Activated CD4-positive, alpha-beta T cell treated with anti-CD3 and anti-CD28 coated beads for 36 hours (primary cell): ENCODE data around the gene MOB3B. TPM values are rescaled to one million over a fixed set of nuclear protein-coding genes. Genes with fewer than 3 reads are reported as not detected.
"Not testable (repeated sequence)": the region's sequence is repeated elsewhere in the genome, so short reads cannot be mapped to it uniquely, and the experiment has no call there.

Experiments
- ATAC-seq: fragments of 200-7000 bp; cut with Tn5 transposase; one replicate; pipeline ENCODE4 v1.10.0; 2021; ENCODE audit warnings: mild to moderate bottlenecking, moderate library complexity
- CTCF ChIA-PET: fragments of 350-600 bp; sonication (Branson Sonifier 250); formaldehyde crosslinking; loops from one replicate; lab custom pipeline; 2021; ENCODE audit warnings: antibody characterized with exemption; lab: Charles Lee
- POLR2A ChIA-PET: fragments of 350-600 bp; sonication (Branson Sonifier 250); formaldehyde crosslinking; loops from one replicate; lab custom pipeline; 2021; ENCODE audit warnings: antibody characterized with exemption, inconsistent platforms; lab: Charles Lee
- DNase-seq: peaks from one replicate; pipeline ENCODE4 v3.0.0-alpha.2; 2020
- H3K27ac Mint-ChIP-seq: one replicate; pipeline ENCODE4 v1.8.0; 2021; ENCODE audit warnings: mixed read lengths
- H3K27me3 Mint-ChIP-seq: one replicate; pipeline ENCODE4 v1.8.0; 2021; ENCODE audit warnings: mixed read lengths
- H3K36me3 Mint-ChIP-seq: one replicate; pipeline ENCODE4 v1.8.0; 2021; ENCODE audit warnings: low read depth, mixed read lengths
- H3K4me1 Mint-ChIP-seq: one replicate; pipeline ENCODE4 v1.8.0; 2021; ENCODE audit warnings: mixed read lengths
- H3K4me3 Mint-ChIP-seq: one replicate; pipeline ENCODE4 v1.8.0; 2021; ENCODE audit warnings: mild to moderate bottlenecking, moderate library complexity, mixed read lengths
- H3K9me3 Mint-ChIP-seq: one replicate; pipeline ENCODE4 v1.8.0; 2021; ENCODE audit warnings: low read depth, mixed read lengths
- intact Hi-C, 2 experiments: fragments of 100-400 bp; cut with DNase I in 1 of 2; cut with micrococcal nuclease in 1 of 2; formaldehyde crosslinking; loops; one replicate each; pipeline versions ENCODE4 v1.14.2 to v1.15.1; 2022 to 2024; cut with DNase I, micrococcal nuclease
- total RNA-seq, 2 experiments: library from RNA; stranded (reverse); gene quantifications; one replicate each; pipeline ENCODE4 v1.2.3, GENCODE V29; 2021

Gene MOB3B
- total RNA-seq, 2 experiments from 2014 or later = 0.80 to 0.88 TPM

DNA sequence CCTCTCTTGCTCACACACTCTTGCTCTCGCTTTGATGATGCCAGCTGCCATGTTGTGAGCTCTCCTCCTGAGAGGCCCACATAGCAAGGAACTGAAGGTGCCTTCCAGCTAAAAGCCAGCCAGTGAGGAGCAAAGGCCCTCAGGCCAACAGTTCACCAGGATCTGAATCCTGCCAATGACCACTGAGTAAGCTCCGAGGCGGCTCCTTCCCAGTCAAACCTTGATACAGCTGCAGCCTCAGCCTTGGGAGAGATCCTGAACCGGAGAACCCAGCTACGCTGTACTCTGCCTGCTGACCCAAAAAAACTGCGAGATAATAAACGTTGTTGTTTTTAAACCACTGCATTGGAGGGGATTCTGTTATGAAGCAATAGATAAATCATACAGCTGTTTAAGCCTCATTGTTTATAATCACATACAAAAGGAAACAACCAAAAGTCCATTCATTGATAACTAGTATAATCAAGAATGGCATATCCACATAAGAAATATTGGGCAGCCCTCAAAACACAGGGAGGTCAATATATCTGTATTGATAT is 54.5 kb downstream of the MOB3B start:
- CTCF ChIA-PET = interaction anchor here (0.8 to 1.1 kb wide), 3 partner anchors 11 to 215 kb away, joined by 3 to 4 read pairs (median 3); no protein-coding TSS in a partner anchor
- Mint-ChIP-seq H3K27me3 (no peaks in the 10 kb centered on the region), H3K36me3 (peaks cover 2% of the 10 kb centered on the region), H3K9me3 (peaks cover 12% of the 10 kb centered on the region), H3K4me1 (no peaks in the 10 kb centered on the region), H3K4me3 (no peak overlapping the region), H3K27ac (no peak overlapping the region)
- ATAC-seq (no peak), DNase-seq (no peak)
- intact Hi-C loops = no loop called here
- POLR2A ChIA-PET = no interaction called here

GRCh38 chr9:27474305-27474704 is 55.3 kb downstream of the MOB3B start:
- Mint-ChIP-seq H3K36me3 (peaks cover 2% of the 10 kb centered on the region), H3K27ac (no peak overlapping the region), H3K27me3 (no peaks in the 10 kb centered on the region), H3K4me1 (no peaks in the 10 kb centered on the region), H3K9me3 (peaks cover 12% of the 10 kb centered on the region), H3K4me3 (no peak overlapping the region)
- no peak for ATAC-seq
- ChIA-PET CTCF (interaction anchor here (1.0 kb wide), 1 partner anchor 12 kb away, joined by 4 read pairs; no protein-coding TSS in a partner anchor), POLR2A (no interaction called here)
- intact Hi-C loops = no loop called here
- DNase-seq = no peak

DNA sequence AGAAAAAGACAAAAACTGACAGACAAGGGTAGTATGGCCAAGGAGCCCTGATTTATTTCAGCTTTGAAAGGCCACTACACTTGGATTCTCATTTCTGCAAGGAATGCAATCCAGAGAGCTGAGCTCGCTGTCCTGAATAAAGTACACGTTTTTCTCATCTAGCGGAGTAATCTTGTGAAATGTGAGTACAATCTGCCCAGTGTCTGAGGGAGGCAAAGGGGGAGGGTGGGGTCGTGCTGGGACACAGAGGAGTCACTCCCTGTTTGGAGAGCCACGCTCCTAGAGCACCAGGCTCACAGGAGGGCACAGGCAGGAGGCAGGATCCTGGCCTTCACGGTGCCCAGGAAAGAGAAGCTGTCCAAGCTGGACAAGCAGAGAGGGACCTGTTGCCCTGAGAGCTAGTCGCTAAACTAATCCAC is 56.5 kb downstream of the MOB3B start:
- Mint-ChIP-seq H3K27ac (no peak overlapping the region), H3K4me1 (no peaks in the 10 kb centered on the region), H3K27me3 (no peaks in the 10 kb centered on the region), H3K9me3 (peaks cover 3% of the 10 kb centered on the region), H3K4me3 (no peak overlapping the region), H3K36me3 (no peaks in the 10 kb centered on the region)
- POLR2A ChIA-PET = no interaction called here
- CTCF ChIA-PET = no interaction called here
- ATAC-seq = no peak
- intact Hi-C loops = no loop called here
- DNase-seq = no peak

DNA sequence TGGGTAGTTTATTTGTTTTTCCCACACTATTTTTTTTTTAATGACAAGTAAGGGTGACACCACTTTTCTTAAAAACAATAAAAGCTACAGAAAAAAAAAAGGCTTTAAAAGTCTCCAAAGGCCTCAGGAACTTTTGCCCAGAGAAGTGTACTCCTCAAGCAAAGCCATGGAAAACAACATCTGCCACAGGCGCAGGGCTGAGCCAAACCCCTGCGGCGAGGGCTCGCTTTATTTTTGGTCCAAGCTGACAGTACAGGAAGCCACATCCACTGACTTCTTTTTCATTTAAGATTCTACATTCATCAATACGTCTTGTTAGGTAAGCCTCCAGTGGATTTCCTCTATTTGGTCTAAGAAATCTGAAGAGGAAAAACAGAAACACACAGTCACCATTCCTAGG is 57.4 kb downstream of the MOB3B start:
- H3K4me1 Mint-ChIP-seq = no peaks in the 10 kb centered on the region
- ChIA-PET POLR2A (no interaction called here), CTCF (no interaction called here)
- H3K9me3 Mint-ChIP-seq = no peaks in the 10 kb centered on the region
- no peak overlapping the region for H3K4me3 Mint-ChIP-seq
- no peaks in the 10 kb centered on the region for H3K36me3 Mint-ChIP-seq
- DNase-seq = no peak
- no peaks in the 10 kb centered on the region for H3K27me3 Mint-ChIP-seq
- intact Hi-C loops = no loop called here
- H3K27ac Mint-ChIP-seq = no peak overlapping the region
- ATAC-seq = no peak

GRCh38 chr9:27471789-27472188 is 57.8 kb downstream of the MOB3B start:
- intact Hi-C loops = no loop called here
- H3K4me1 Mint-ChIP-seq = no peaks in the 10 kb centered on the region
- no peak for ATAC-seq
- ChIA-PET CTCF (no interaction called here), POLR2A (no interaction called here)
- no peak overlapping the region for H3K4me3 Mint-ChIP-seq
- H3K36me3 Mint-ChIP-seq = no peaks in the 10 kb centered on the region
- no peak for DNase-seq
- H3K9me3 Mint-ChIP-seq = no peaks in the 10 kb centered on the region
- H3K27ac Mint-ChIP-seq = no peak overlapping the region
- H3K27me3 Mint-ChIP-seq = no peaks in the 10 kb centered on the region

- ATAC-seq (no peak), DNase-seq (no peak)
- H3K27ac Mint-ChIP-seq = no peak overlapping the region
- intact Hi-C loops = no loop called here
- ChIA-PET POLR2A (no interaction called here), CTCF (no interaction called here)
- no peaks in the 10 kb centered on the region for H3K4me1 Mint-ChIP-seq
- H3K36me3 Mint-ChIP-seq = no peaks in the 10 kb centered on the region
- H3K4me3 Mint-ChIP-seq = no peak overlapping the region
- H3K9me3 Mint-ChIP-seq = no peaks in the 10 kb centered on the region
- H3K27me3 Mint-ChIP-seq = no peaks in the 10 kb centered on the region
These were observed 58.2 kb downstream of the MOB3B start for GRCh38 chr9:27471366-27471765.

- Mint-ChIP-seq H3K27ac (no peak overlapping the region), H3K9me3 (no peaks in the 10 kb centered on the region), H3K4me1 (no peaks in the 10 kb centered on the region), H3K36me3 (no peaks in the 10 kb centered on the region), H3K27me3 (no peaks in the 10 kb centered on the region), H3K4me3 (no peak overlapping the region)
- DNase-seq (no peak), ATAC-seq (no peak)
- intact Hi-C loops = no loop called here
- ChIA-PET POLR2A (no interaction called here), CTCF (no interaction called here)
These were observed 59.2 kb downstream of the MOB3B start for GRCh38 chr9:27470291-27470856.

GRCh38 chr9:27469550-27469949 is 60.1 kb downstream of the MOB3B start:
- Mint-ChIP-seq H3K4me3 (no peak overlapping the region), H3K27ac (no peak overlapping the region), H3K27me3 (no peaks in the 10 kb centered on the region), H3K36me3 (no peaks in the 10 kb centered on the region), H3K9me3 (no peaks in the 10 kb centered on the region), H3K4me1 (no peaks in the 10 kb centered on the region)
- ATAC-seq = no peak
- ChIA-PET CTCF (interaction anchor here (0.6 kb wide), 1 partner anchor 136 kb away, joined by 4 read pairs; no protein-coding TSS in a partner anchor), POLR2A (no interaction called here)
- intact Hi-C loops = no loop called here
- no peak for DNase-seq

- ATAC-seq = no peak
- H3K4me1 Mint-ChIP-seq = no peaks in the 10 kb centered on the region
- CTCF ChIA-PET = interaction anchor here (0.6 kb wide), 1 partner anchor 135 kb away, joined by 4 read pairs; no protein-coding TSS in a partner anchor
- POLR2A ChIA-PET = no interaction called here
- no peak overlapping the region for H3K27ac Mint-ChIP-seq
- H3K9me3 Mint-ChIP-seq = no peaks in the 10 kb centered on the region
- intact Hi-C loops = no loop called here
- no peak for DNase-seq
- no peak overlapping the region for H3K4me3 Mint-ChIP-seq
- H3K36me3 Mint-ChIP-seq = no peaks in the 10 kb centered on the region
- H3K27me3 Mint-ChIP-seq = no peaks in the 10 kb centered on the region
These were observed 61.0 kb downstream of the MOB3B start for GRCh38 chr9:27468462-27469110.

DNA sequence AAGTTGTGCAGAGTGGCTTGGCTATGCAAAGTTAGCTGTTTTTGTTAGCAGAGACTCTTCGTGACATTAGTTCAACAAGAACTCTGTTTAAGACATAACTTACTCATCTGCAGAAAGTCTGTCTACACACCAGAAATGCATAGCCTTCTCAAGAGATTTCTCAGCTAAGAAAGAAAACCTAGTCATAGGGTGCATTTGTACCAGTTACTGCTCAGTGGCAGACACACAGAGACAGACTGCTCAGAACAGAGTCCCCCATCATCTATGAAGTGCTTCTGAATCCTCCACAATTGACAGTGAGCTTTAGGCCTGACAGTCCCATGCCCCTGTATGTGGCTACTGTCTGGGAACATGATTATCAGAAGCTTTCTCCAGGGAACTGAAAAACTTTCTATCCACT is 61.6 kb downstream of the MOB3B start:
- ChIA-PET CTCF (no interaction called here), POLR2A (no interaction called here)
- DNase-seq = no peak
- H3K9me3 Mint-ChIP-seq = no peaks in the 10 kb centered on the region
- H3K27ac Mint-ChIP-seq = no peak overlapping the region
- ATAC-seq = no peak
- H3K27me3 Mint-ChIP-seq = no peaks in the 10 kb centered on the region
- H3K36me3 Mint-ChIP-seq = no peaks in the 10 kb centered on the region
- H3K4me3 Mint-ChIP-seq = no peak overlapping the region
- intact Hi-C loops = no loop called here
- no peaks in the 10 kb centered on the region for H3K4me1 Mint-ChIP-seq

DNA sequence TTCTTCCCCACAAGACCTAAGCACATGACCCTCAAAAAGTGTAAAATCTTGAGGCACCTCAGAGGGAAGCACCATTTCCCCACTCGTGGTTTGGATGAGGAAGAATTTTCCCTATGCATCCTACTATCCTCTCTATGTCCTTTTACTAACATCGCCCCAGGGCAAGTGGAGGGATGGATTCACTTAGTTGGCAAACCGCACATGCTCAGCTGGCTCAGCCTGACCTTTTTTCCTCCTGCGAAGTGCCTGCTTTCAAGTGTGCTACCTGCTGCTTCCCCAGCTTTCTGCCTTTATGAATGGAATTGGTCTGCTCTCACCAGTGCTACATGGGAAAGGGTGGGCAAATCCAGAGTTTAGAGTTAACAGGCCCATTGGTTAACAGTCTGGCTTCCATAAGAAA is 62.1 kb downstream of the MOB3B start:
- H3K27me3 Mint-ChIP-seq = no peaks in the 10 kb centered on the region
- H3K4me3 Mint-ChIP-seq = no peak overlapping the region
- no peaks in the 10 kb centered on the region for H3K4me1 Mint-ChIP-seq
- DNase-seq (no peak), ATAC-seq (no peak)
- no peak overlapping the region for H3K27ac Mint-ChIP-seq
- no peaks in the 10 kb centered on the region for H3K36me3 Mint-ChIP-seq
- CTCF ChIA-PET = no interaction called here
- H3K9me3 Mint-ChIP-seq = no peaks in the 10 kb centered on the region
- POLR2A ChIA-PET = no interaction called here
- intact Hi-C loops = no loop called here

- H3K4me3 Mint-ChIP-seq, H3K27me3 Mint-ChIP-seq, H3K27ac Mint-ChIP-seq, POLR2A ChIA-PET, ATAC-seq, intact Hi-C loops, H3K4me1 Mint-ChIP-seq, H3K36me3 Mint-ChIP-seq, CTCF ChIA-PET, DNase-seq, H3K9me3 Mint-ChIP-seq: not testable (repeated sequence)
These were observed 63.1 kb downstream of the MOB3B start for GRCh38 chr9:27466516-27466915.
